Activated CD8-positive, alpha-beta T cell treated with anti-CD3 and anti-CD28 coated beads for 36 hours (primary cell): ENCODE measurements around the gene TOMM40. TPM values are rescaled to one million over a fixed set of nuclear protein-coding genes. Genes with fewer than 3 reads are reported as not detected.

ENCODE experiments used
- ATAC-seq: fragments of 200-7000 bp; cut with Tn5 transposase; one replicate; pipeline ENCODE4 v1.10.0; 2021; ENCODE audit warnings: mild to moderate bottlenecking, moderate library complexity
- CTCF ChIA-PET: fragments of 350-600 bp; sonication (Branson Sonifier 250); formaldehyde crosslinking; loops from one replicate; lab custom pipeline; 2021; ENCODE audit warnings: antibody characterized with exemption; lab: Charles Lee
- POLR2A ChIA-PET: fragments of 350-600 bp; sonication (Branson Sonifier 250); formaldehyde crosslinking; loops from one replicate; lab custom pipeline; 2021; ENCODE audit warnings: antibody characterized with exemption; lab: Charles Lee
- DNase-seq: peaks from one replicate; pipeline ENCODE4 v3.0.0-alpha.2; 2020
- H3K27ac Mint-ChIP-seq: one replicate; pipeline ENCODE4 v1.8.0; 2021; ENCODE audit warnings: mild to moderate bottlenecking, mixed read lengths
- H3K27me3 Mint-ChIP-seq: one replicate; pipeline ENCODE4 v1.8.0; 2021; ENCODE audit warnings: mixed read lengths
- H3K36me3 Mint-ChIP-seq: one replicate; pipeline ENCODE4 v1.8.0; 2021; ENCODE audit warnings: low read depth, mixed read lengths
- H3K4me1 Mint-ChIP-seq: one replicate; pipeline ENCODE4 v1.8.0; 2021; ENCODE audit warnings: low read depth, mixed read lengths
- H3K4me3 Mint-ChIP-seq: one replicate; pipeline ENCODE4 v1.8.0; 2021; ENCODE audit warnings: mild to moderate bottlenecking, moderate library complexity, mixed read lengths
- H3K9me3 Mint-ChIP-seq: one replicate; pipeline ENCODE4 v1.8.0; 2021; ENCODE audit warnings: mixed read lengths
- CTCF ChIP-seq: fragments of 200-600 bp; IDR thresholded peaks from one replicate; pipeline ENCODE4 v1.8.0; 2022; ENCODE audit warnings: antibody characterized with exemption, mild to moderate bottlenecking
- intact Hi-C: fragments of 100-400 bp; cut with micrococcal nuclease; formaldehyde crosslinking; loops from one replicate; pipeline ENCODE4 v1.10.0; 2022
- total RNA-seq, 2 experiments: library from RNA; stranded (reverse); gene quantifications; one replicate each; pipeline ENCODE4 v1.2.3, GENCODE V29; 2021

Gene TOMM40
- total RNA-seq, 2 experiments from 2014 or later = 134 to 138 TPM

- DNase-seq (no peak), ATAC-seq (no peak)
- Mint-ChIP-seq H3K27ac (no peak overlapping the region), H3K4me1 (no peaks in the 10 kb centered on the region), H3K4me3 (no peak overlapping the region), H3K9me3 (no peaks in the 10 kb centered on the region), H3K27me3 (no peaks in the 10 kb centered on the region), H3K36me3 (no peaks in the 10 kb centered on the region)
- TF ChIP-seq CTCF = no peak
- intact Hi-C loops = no loop called here
- POLR2A ChIA-PET = no interaction called here
- CTCF ChIA-PET = no interaction called here
Observed at GRCh38 chr19:44863990-44864389, 27.1 kb upstream of the TOMM40 start.

- Mint-ChIP-seq H3K9me3 (no peaks in the 10 kb centered on the region), H3K27ac (no peak overlapping the region), H3K4me1 (no peaks in the 10 kb centered on the region), H3K27me3 (no peaks in the 10 kb centered on the region), H3K36me3 (no peaks in the 10 kb centered on the region), H3K4me3 (no peak overlapping the region)
- ChIA-PET POLR2A (interaction anchor here (0.6 kb wide), 1 partner anchor 59 kb away, joined by 3 read pairs; no protein-coding TSS in a partner anchor), CTCF (no interaction called here)
- intact Hi-C loops = no loop called here
- ATAC-seq (no peak), DNase-seq (no peak)
- no peak for TF ChIP-seq CTCF
Observed at GRCh38 chr19:44865196-44865767, 25.8 kb upstream of the TOMM40 start.

- CTCF ChIA-PET = no interaction called here
- no peak for DNase-seq
- H3K27me3 Mint-ChIP-seq = no peaks in the 10 kb centered on the region
Observed at GRCh38 chr19:44866664-44867063, 24.4 kb upstream of the TOMM40 start.

GRCh38 chr19:44867578-44867977, 23.5 kb upstream of the TOMM40 start:
- H3K27me3 Mint-ChIP-seq = no peaks in the 10 kb centered on the region
- CTCF ChIA-PET = no interaction called here

More at GRCh38 chr19:44866664-44867063, 24.4 kb upstream of the TOMM40 start:
- no peak overlapping the region for H3K27ac Mint-ChIP-seq
- no peaks in the 10 kb centered on the region for H3K36me3 Mint-ChIP-seq
- POLR2A ChIA-PET = no interaction called here
- no peak for TF ChIP-seq CTCF
- H3K4me1 Mint-ChIP-seq = no peaks in the 10 kb centered on the region
- no peaks in the 10 kb centered on the region for H3K9me3 Mint-ChIP-seq
- no peak overlapping the region for H3K4me3 Mint-ChIP-seq
- ATAC-seq = no peak
- intact Hi-C loops = no loop called here

More at GRCh38 chr19:44867578-44867977, 23.5 kb upstream of the TOMM40 start:
- ATAC-seq (no peak), DNase-seq (no peak)
- Mint-ChIP-seq H3K4me1 (no peaks in the 10 kb centered on the region), H3K27ac (no peak overlapping the region), H3K36me3 (no peaks in the 10 kb centered on the region), H3K9me3 (no peaks in the 10 kb centered on the region), H3K4me3 (no peak overlapping the region)
- intact Hi-C loops = no loop called here
- POLR2A ChIA-PET = no interaction called here
- no peak for TF ChIP-seq CTCF
